Body of pancreas (tissue), 4 donors: ENCODE measurements around the gene ARMC12. TPM values are rescaled to one million over a fixed set of nuclear protein-coding genes. Genes with fewer than 3 reads are reported as not detected.

Experiments
- ATAC-seq: fragments of 150-250 bp; one replicate; pipeline ENCODE4 v1.9.1; 2016
- DNase-seq, 4 donors: peaks; one replicate each; pipeline ENCODE4 v3.0.0-alpha.2; 2019
- H3K27ac ChIP-seq, 4 donors: fragments of 200-600 bp; sonication (generic); 1 replicate in 3 of 4; 2 replicates in 1 of 4; pipeline versions ENCODE4 v1.5.1 to v1.6.1; 2016 to 2019; ENCODE audit warnings: mild to moderate bottlenecking in 1 of 4, mixed read lengths in 1 of 4, moderate library complexity in 1 of 4
- H3K27me3 ChIP-seq, 2 donors: fragments of 200-600 bp; sonication (generic); one replicate each; pipeline ENCODE4 v1.6.0; 2016; ENCODE audit warnings: mild to moderate bottlenecking in 1 of 2
- H3K36me3 ChIP-seq, 2 donors: fragments of 200-600 bp; sonication (generic); replicated peaks in 1 of 2; 2 replicates each; pipeline ENCODE4 v1.5.1; 2016; ENCODE audit warnings: low read depth in 2 of 2; ENCODE audit not compliant: insufficient read depth in 1 of 2
- H3K4me1 ChIP-seq: fragments of 200-600 bp; sonication (generic); one replicate; pipeline ENCODE4 v1.6.0; 2016
- H3K4me3 ChIP-seq, 2 donors: fragments of 200-600 bp; sonication (generic); 1 replicate in 1 of 2; 2 replicates in 1 of 2; pipeline ENCODE4 v1.5.1; 2016 to 2019
- H3K9me3 ChIP-seq, 3 donors: fragments of 200-600 bp; sonication (generic); 1 replicate in 2 of 3; 2 replicates in 1 of 3; pipeline ENCODE4 v1.5.1; 2016
- POLR2A ChIP-seq, 3 donors: fragments of 450-650 bp; IDR thresholded peaks; one replicate each; pipeline ENCODE4 v1.6.1; 2016; ENCODE audit warnings: antibody characterized with exemption in 3 of 3, mild to moderate bottlenecking in 2 of 3
- WGBS, 2 donors: methylation state at CpG; one replicate each; pipeline ENCODE4 v1.1.5; 2017; 5-methylcytosine and 5-hydroxymethylcytosine counted together
- intact Hi-C: fragments of 100-400 bp; cut with DNase I; formaldehyde crosslinking; loops from one replicate; pipeline ENCODE4 v1.15.1; 2023
- total RNA-seq, 2 donors: library from RNA; depleted of rRNA; stranded (reverse); fragments of >200 nt; gene quantifications; one replicate each; pipeline ENCODE4 v1.1.0, GENCODE V29; 2016
- TF ChIP-seq, protein P1 (sequence below), 7 experiments: fragments of 450-650 bp in 4 of 7; fragments of 200-600 bp in 3 of 7; sonication (generic) in 3 of 7; IDR thresholded peaks; one replicate each; pipeline ENCODE4 v1.5.1; 2016 to 2019; ENCODE audit warnings: antibody characterized with exemption in 7 of 7

The ARMC12 gene
- total RNA-seq, 2 donors from 2014 or later = 0.26 TPM; not detected in 1

GRCh38 chr6:35787266-35788218, 50.7 kb downstream of the ARMC12 start:
- H3K27ac ChIP-seq = peak overlapping the region; percentile 66 to 96 (median 89)
- 46 to 53% methylated on average over 13 of the region's 13 CpGs for WGBS, 2 donors
- peak overlapping the region in 1 of 2 donors; percentile 13 for H3K4me3 ChIP-seq
- H3K27me3 ChIP-seq = no peaks in the 10 kb centered on the region
- ATAC-seq = peak; percentile 25
- peak; percentile 60 to 76 (median 67) for DNase-seq
- no peaks in the 10 kb centered on the region for H3K9me3 ChIP-seq
- TF ChIP-seq POLR2A (IDR thresholded peaks at IDR 0.05) = peak in 1 of 3 donors; percentile 13
- TF ChIP-seq, protein P1, sequence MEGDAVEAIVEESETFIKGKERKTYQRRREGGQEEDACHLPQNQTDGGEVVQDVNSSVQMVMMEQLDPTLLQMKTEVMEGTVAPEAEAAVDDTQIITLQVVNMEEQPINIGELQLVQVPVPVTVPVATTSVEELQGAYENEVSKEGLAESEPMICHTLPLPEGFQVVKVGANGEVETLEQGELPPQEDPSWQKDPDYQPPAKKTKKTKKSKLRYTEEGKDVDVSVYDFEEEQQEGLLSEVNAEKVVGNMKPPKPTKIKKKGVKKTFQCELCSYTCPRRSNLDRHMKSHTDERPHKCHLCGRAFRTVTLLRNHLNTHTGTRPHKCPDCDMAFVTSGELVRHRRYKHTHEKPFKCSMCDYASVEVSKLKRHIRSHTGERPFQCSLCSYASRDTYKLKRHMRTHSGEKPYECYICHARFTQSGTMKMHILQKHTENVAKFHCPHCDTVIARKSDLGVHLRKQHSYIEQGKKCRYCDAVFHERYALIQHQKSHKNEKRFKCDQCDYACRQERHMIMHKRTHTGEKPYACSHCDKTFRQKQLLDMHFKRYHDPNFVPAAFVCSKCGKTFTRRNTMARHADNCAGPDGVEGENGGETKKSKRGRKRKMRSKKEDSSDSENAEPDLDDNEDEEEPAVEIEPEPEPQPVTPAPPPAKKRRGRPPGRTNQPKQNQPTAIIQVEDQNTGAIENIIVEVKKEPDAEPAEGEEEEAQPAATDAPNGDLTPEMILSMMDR (IDR thresholded peaks at IDR 0.05) = no peak
- intact Hi-C loops = no loop called here
- H3K4me1 ChIP-seq = peaks cover 47% of the 10 kb centered on the region
- no peaks in the 10 kb centered on the region for H3K36me3 ChIP-seq

- TF ChIP-seq, protein P1 (IDR thresholded peaks at IDR 0.05) = no peak
- TF ChIP-seq POLR2A (IDR thresholded peaks at IDR 0.05) = no peak
- Histone ChIP-seq H3K27ac (peak overlapping the region; percentile 66 to 96 (median 89)), H3K27me3 (no peaks in the 10 kb centered on the region), H3K36me3 (no peaks in the 10 kb centered on the region), H3K9me3 (no peaks in the 10 kb centered on the region), H3K4me1 (peaks cover 49% of the 10 kb centered on the region), H3K4me3 (peak overlapping the region in 1 of 2 donors; percentile 13)
- 38 to 40% methylated on average over 4 of the region's 4 CpGs for WGBS, 2 donors
- peak; percentile 58 to 78 (median 70) for DNase-seq
- intact Hi-C loops = no loop called here
- no peak for ATAC-seq
These were observed 51.7 kb downstream of the ARMC12 start for GRCh38 chr6:35788423-35788982.

GRCh38 chr6:35790683-35791082, 53.9 kb downstream of the ARMC12 start:
- WGBS, 2 donors = 45 to 50% methylated on average over 5 of the region's 5 CpGs
- peak; percentile 60 to 69 (median 65) for DNase-seq

DNA sequence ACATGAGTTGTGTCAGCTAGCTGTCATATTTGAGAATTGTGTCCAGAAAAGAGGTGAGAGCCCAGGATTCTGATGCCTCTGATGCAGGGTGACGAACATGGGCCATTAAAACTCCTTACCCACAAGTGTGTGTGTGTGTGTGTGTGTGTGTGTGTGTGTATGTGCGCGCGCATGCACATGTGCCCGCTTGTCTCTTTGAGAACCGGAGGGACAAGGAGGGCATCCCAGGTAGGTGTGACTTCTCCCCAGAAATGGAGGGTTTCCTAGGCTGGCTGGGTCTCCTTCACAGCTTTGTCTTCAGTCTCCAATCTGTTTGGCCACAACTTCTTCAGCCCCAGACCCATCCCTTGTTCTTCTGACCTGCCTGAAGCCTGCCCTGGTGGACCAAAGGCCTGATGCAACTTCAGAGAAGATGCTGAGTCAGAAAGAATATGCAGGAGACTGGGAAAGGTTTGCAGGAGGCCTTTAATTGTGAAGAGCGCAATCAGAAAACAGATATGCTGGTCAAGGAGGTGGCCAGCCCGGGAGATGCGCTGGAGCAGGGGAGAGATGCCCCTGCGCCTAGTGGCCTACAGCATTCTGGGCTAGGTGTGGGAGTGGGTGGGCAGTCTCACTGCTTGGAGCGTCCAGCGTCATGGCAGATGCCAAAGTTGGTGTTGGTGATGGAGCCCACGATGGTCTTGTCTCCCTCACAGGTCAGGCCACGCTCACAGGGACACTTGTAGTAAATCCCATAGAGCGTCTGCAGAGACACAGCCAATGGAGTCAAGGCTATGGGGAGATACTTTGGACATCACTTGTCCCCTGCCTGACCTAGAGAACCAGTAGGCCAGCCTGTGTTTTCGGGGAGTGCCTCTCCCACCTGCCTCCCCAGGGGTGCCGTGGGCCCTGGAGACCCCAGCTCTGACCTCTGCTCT, 58.0 kb downstream of the ARMC12 start:
- DNase-seq (peak; percentile 51 to 77 (median 62)), ATAC-seq (no peak)
- Histone ChIP-seq H3K27ac (peak overlapping the region; percentile 92 to 100 (median 97)), H3K27me3 (no peaks in the 10 kb centered on the region), H3K4me1 (peaks cover 45% of the 10 kb centered on the region), H3K36me3 (peaks cover 0 to 10% of the 10 kb centered on the region in 2 donors), H3K9me3 (no peaks in the 10 kb centered on the region), H3K4me3 (peak overlapping the region; percentile 68 to 79)
- intact Hi-C loops = no loop called here
- no peak for TF ChIP-seq POLR2A (IDR thresholded peaks at IDR 0.05)
- TF ChIP-seq, protein P1 (IDR thresholded peaks at IDR 0.05) = no peak
- 48 to 51% methylated on average over 17 of the region's 17 CpGs for WGBS, 2 donors

More at GRCh38 chr6:35790683-35791082, 53.9 kb downstream of the ARMC12 start:
- no peak for ATAC-seq
- no peaks in the 10 kb centered on the region for H3K27me3 ChIP-seq
- H3K27ac ChIP-seq = peak overlapping the region in 3 of 4 donors; percentile 87 to 96 (median 92)
- H3K9me3 ChIP-seq = no peaks in the 10 kb centered on the region
- peaks cover 54% of the 10 kb centered on the region for H3K4me1 ChIP-seq
- H3K36me3 ChIP-seq = peaks cover 0 to 8% of the 10 kb centered on the region in 2 donors
- intact Hi-C loops = no loop called here
- TF ChIP-seq, protein P1 (IDR thresholded peaks at IDR 0.05) = no peak
- no peak for TF ChIP-seq POLR2A (IDR thresholded peaks at IDR 0.05)
- no peak overlapping the region for H3K4me3 ChIP-seq
